K562 (cell line): Measurements from ENCODE around the gene DAPK2. TPM values are rescaled to one million over a fixed set of nuclear protein-coding genes. Genes with fewer than 3 reads are reported as not detected.

Experiments
- ATAC-seq: fragments of 200-7000 bp; cut with Tn5 transposase; 3 replicates; pipeline ENCODE4 v1.9.1; 2020; ENCODE audit warnings: moderate library complexity
- BruUV-seq: library from RNA; stranded (reverse); fragments of 400-500 nt; replicated peaks from 2 replicates; lab custom pipeline; 2021; lab: Mats Ljungman, UMichigan
- CTCF ChIA-PET: fragments of 300-600 bp; formaldehyde crosslinking; extraction: SDS; loops from one replicate; lab custom pipeline; 2021; ENCODE audit warnings: low intra/inter-chr PET ratio; lab: Yijun Ruan, JAX
- POLR2A ChIA-PET: fragments of 300-600, 350-650 bp; sonication (Branson Sonifier 250); formaldehyde crosslinking; extraction: SDS; loops from one replicate; lab custom pipeline; 2021; ENCODE audit warnings: antibody characterized with exemption, inconsistent platforms; lab: Yijun Ruan, JAX
- DNase-seq, 4 experiments: peaks; one replicate each; pipeline versions ENCODE4 v3.0.0 to v3.0.0-alpha.2; 2011 to 2018; ENCODE audit warnings: low spot score in 3 of 4, mixed read lengths in 3 of 4; ENCODE audit errors: extremely low read depth in 1 of 4
- FAIRE-seq: peaks from 2 replicates; lab custom pipeline; 2011; peaks lifted over from hg19 to GRCh38; lab: Jason Lieb, UNC
- H2AFZ ChIP-seq: 2 replicates; pipeline ENCODE4 v1.6.0; 2011; ENCODE audit warnings: low read depth, low read length, control low read depth, inconsistent platforms
- H3K27ac ChIP-seq: fragments of 200-600 bp; 3 replicates; pipeline ENCODE4 v1.8.0; 2011; ENCODE audit warnings: low read depth, mild to moderate bottlenecking, control low read depth, inconsistent platforms, low read length, moderate library complexity, mixed read lengths; ENCODE audit errors: extremely low read depth
- H3K27me3 ChIP-seq, 2 experiments: fragments of 300-600 bp in 1 of 2; 2 replicates in 1 of 2; 3 replicates in 1 of 2; pipeline versions ENCODE4 v1.6.0 to v1.8.0; 2011; ENCODE audit warnings: inconsistent platforms in 2 of 2, low read length in 2 of 2, mild to moderate bottlenecking in 1 of 2, mixed read lengths in 1 of 2, moderate library complexity in 1 of 2; ENCODE audit not compliant: control insufficient read depth in 2 of 2, insufficient read depth in 2 of 2
- H3K36me3 ChIP-seq: fragments of 300-600 bp; 3 replicates; pipeline ENCODE4 v1.8.0; 2011; ENCODE audit warnings: mild to moderate bottlenecking, low read length, inconsistent platforms; ENCODE audit not compliant: control insufficient read depth, insufficient read depth
- H3K4me1 ChIP-seq, 2 experiments: fragments of 200-600 bp in 1 of 2; replicated peaks in 1 of 2; 2 replicates in 1 of 2; 3 replicates in 1 of 2; pipeline versions ENCODE4 v1.5.1 to v1.8.0; 2011; ENCODE audit warnings: inconsistent platforms in 2 of 2, low read length in 2 of 2, mild to moderate bottlenecking in 1 of 2, mixed read lengths in 1 of 2, moderate library complexity in 1 of 2; ENCODE audit not compliant: control insufficient read depth in 2 of 2, insufficient read depth in 2 of 2
- H3K4me2 ChIP-seq: 2 replicates; pipeline ENCODE4 v1.6.1; 2011; ENCODE audit warnings: low read length, control low read depth, inconsistent platforms, mixed read lengths; ENCODE audit not compliant: insufficient read depth
- H3K4me3 ChIP-seq: fragments of 200-600 bp; sonication (generic), shearing (Covaris generic); 2 replicates; pipeline ENCODE4 v1.5.1; 2016; ENCODE audit warnings: control low read depth, inconsistent platforms
- H3K79me2 ChIP-seq: fragments of 200-600 bp; 3 replicates; pipeline ENCODE4 v1.8.0; 2011; ENCODE audit warnings: low read length, inconsistent platforms; ENCODE audit not compliant: control insufficient read depth, insufficient read depth
- H3K9ac ChIP-seq, 2 experiments: 2 replicates each; pipeline versions ENCODE4 v1.6.0 to v1.6.1; 2011; ENCODE audit warnings: low read depth in 2 of 2, low read length in 2 of 2, control low read depth in 1 of 2, inconsistent platforms in 1 of 2, mild to moderate bottlenecking in 1 of 2, mixed read lengths in 1 of 2; ENCODE audit not compliant: insufficient read depth in 1 of 2
- H3K9me1 ChIP-seq: one replicate; pipeline ENCODE4 v1.6.0; 2011; ENCODE audit warnings: inconsistent platforms, mild to moderate bottlenecking, low read length, moderate library complexity; ENCODE audit not compliant: control insufficient read depth, insufficient read depth
- H3K9me3 ChIP-seq: replicated peaks from 2 replicates; pipeline ENCODE4 v1.5.1; 2011; ENCODE audit warnings: low read depth, low read length, inconsistent platforms; ENCODE audit not compliant: control insufficient read depth, insufficient read depth
- H4K20me1 ChIP-seq: replicated peaks from 2 replicates; pipeline ENCODE4 v1.6.1; 2011; ENCODE audit warnings: low read length, inconsistent platforms, mixed read lengths; ENCODE audit not compliant: control insufficient read depth, insufficient read depth
- BCOR ChIP-seq: fragments of 450-650 bp; IDR thresholded peaks from 2 replicates; pipeline ENCODE4 v1.6.1; 2016
- BMI1 ChIP-seq: fragments of 150-350 bp; IDR thresholded peaks from 2 replicates; pipeline ENCODE4 v1.6.1; 2014; ENCODE audit warnings: low read length
- CTCFL ChIP-seq: IDR thresholded peaks from 2 replicates; pipeline ENCODE4 v1.6.1; 2011; ENCODE audit warnings: borderline replicate concordance, low read depth, mild to moderate bottlenecking, moderate library complexity, low read length; ENCODE audit not compliant: insufficient read depth, poor library complexity, severe bottlenecking
- ETS2 ChIP-seq: IDR thresholded peaks from 2 replicates; pipeline ENCODE4 v1.6.1; 2016; ENCODE audit warnings: borderline replicate concordance, missing genetic modification characterization, mild to moderate bottlenecking, moderate library complexity, missing compliant biosample characterization; ENCODE audit not compliant: poor library complexity, severe bottlenecking
- FOXJ3 ChIP-seq: sonication (generic); formaldehyde crosslinking; IDR thresholded peaks from 2 replicates; pipeline ENCODE4 v1.4.0; 2020; ENCODE audit warnings: mild to moderate bottlenecking, missing genetic modification reagents
- HDAC2 ChIP-seq: fragments of 450-650 bp; IDR thresholded peaks from 2 replicates; pipeline ENCODE4 v1.6.1; 2016; ENCODE audit warnings: mild to moderate bottlenecking
- HES1 ChIP-seq: fragments of 450-650 bp; IDR thresholded peaks from 2 replicates; pipeline ENCODE4 v1.6.1; 2016; ENCODE audit warnings: low read depth, mild to moderate bottlenecking, moderate library complexity
- KLF16 ChIP-seq: IDR thresholded peaks from 2 replicates; pipeline ENCODE4 v1.6.1; 2016; ENCODE audit warnings: antibody characterized with exemption
- MCM3 ChIP-seq: fragments of 450-650 bp; IDR thresholded peaks from 2 replicates; pipeline ENCODE4 v1.6.1; 2016
- NELFE ChIP-seq: IDR thresholded peaks from 2 replicates; pipeline ENCODE4 v1.6.1; 2011; ENCODE audit warnings: mild to moderate bottlenecking; ENCODE audit not compliant: insufficient read depth, insufficient read length
- TCF3 ChIP-seq: sonication (generic); formaldehyde crosslinking; IDR thresholded peaks from 2 replicates; pipeline ENCODE4 v1.4.0; 2020; ENCODE audit warnings: mild to moderate bottlenecking, missing genetic modification reagents
- ZBED1 ChIP-seq: IDR thresholded peaks from 2 replicates; pipeline ENCODE4 v1.6.1; 2014
- ZNF224 ChIP-seq: sonication (generic); formaldehyde crosslinking; IDR thresholded peaks from 2 replicates; pipeline ENCODE4 v1.8.0; 2022; ENCODE audit warnings: mild to moderate bottlenecking, missing genetic modification reagents
- ZNF77 ChIP-seq: fragments of 250-450 bp; sonication (Bioruptor Pico); IDR thresholded peaks from 2 replicates; pipeline ENCODE4 v1.5.0; 2020
- WGBS: fragments of 100-300 bp; shearing (Covaris generic); methylation state at CpG from one replicate; pipeline ENCODE4 v1.1.6; 2016; ENCODE audit warnings: low coverage, mixed read lengths; ENCODE audit not compliant: insufficient coverage; ENCODE audit errors: missing lambda C conversion rate; 5-methylcytosine and 5-hydroxymethylcytosine counted together
- in situ Hi-C: fragments of 300-500 bp; cut with MboI; formaldehyde crosslinking; loops from 4 replicates; pipeline ENCODE4 v1.15.0; 2018; ENCODE audit warnings: inconsistent platforms, mixed read lengths
- intact Hi-C: fragments of 100-400 bp; cut with micrococcal nuclease; formaldehyde crosslinking; loops from 2 replicates; pipeline ENCODE4 v1.14.2; 2022
- polyA plus RNA-seq, 8 experiments: library from polyadenylated mRNA; depleted of rRNA in 4 of 8; stranded (reverse) in 5 of 8; unstranded in 3 of 8; fragments of >200 nt; fragmentation: Nextera tagmentation in 2 of 8; fragmentation: Illumina TruSeq in 1 of 8; extraction: Ambion mirVana in 2 of 8; extraction: Trizol in 1 of 8; gene quantifications; 2 replicates each; pipeline versions ENCODE4 v1.2.1 to v1.2.3, GENCODE V29; 2011 to 2014; ENCODE audit warnings: inconsistent platforms in 1 of 8, missing spikeins in 1 of 8
- total RNA-seq, 7 experiments: library from RNA; depleted of rRNA in 6 of 7; stranded (reverse); fragments of >200 nt in 6 of 7; fragmentation: Illumina TruSeq in 2 of 7; extraction: Trizol in 2 of 7; gene quantifications; 2 replicates each; pipeline versions ENCODE4 v1.2.1 to v1.2.3, GENCODE V29; 2011 to 2021; ENCODE audit warnings: low replicate concordance in 1 of 7
- TF ChIP-seq, protein P1 (sequence below), 2 experiments: IDR thresholded peaks in 1 of 2; conservative IDR thresholded peaks in 1 of 2; 2 replicates each; pipeline ENCODE4 v1.6.1; 2016; ENCODE audit warnings: low read depth in 2 of 2, mild to moderate bottlenecking in 1 of 2, missing compliant biosample characterization in 1 of 2, missing genetic modification characterization in 1 of 2, moderate library complexity in 1 of 2

DAPK2 gene
- total and polyA plus RNA-seq, 9 of the 15 experiments (the other 6 are each of a cell fraction or from before 2014, with no cell fraction given) = 0.14 to 5.2 (median 2.2) TPM

DNA sequence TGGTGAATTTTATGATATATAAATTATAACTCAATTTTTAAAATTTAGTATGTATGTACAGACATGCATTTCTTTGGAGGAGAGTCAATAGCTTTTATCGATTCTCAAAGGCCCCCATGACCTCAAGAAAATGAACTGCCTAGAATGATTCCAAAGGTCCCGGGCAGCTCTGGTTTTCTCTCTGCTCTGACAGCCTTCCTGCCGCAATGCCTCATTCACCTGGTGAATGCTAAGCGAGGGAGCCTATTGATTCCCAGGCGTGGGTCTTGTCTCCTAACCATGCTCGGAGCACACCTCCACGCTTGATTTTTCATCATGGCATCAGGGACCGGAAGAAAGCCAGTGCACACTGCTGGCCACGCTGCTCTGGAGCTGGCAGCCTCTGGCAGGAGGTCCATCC lies 132.9 kb downstream of the DAPK2 start:
- Histone ChIP-seq H3K9me3 (no peaks in the 10 kb centered on the region), H3K27ac (no peak overlapping the region), H3K9ac (peak overlapping the region in 1 of 2 experiments; percentile 57; a peak in 1 of 4 replicates), H3K4me2 (no peak overlapping the region), H3K79me2 (no peaks in the 10 kb centered on the region), H3K4me3 (no peak overlapping the region), H4K20me1 (no peaks in the 10 kb centered on the region), H3K36me3 (no peaks in the 10 kb centered on the region), H3K4me1 (peaks cover 34 to 41% of the 10 kb centered on the region in 2 experiments), H3K9me1 (no peaks in the 10 kb centered on the region), H2AFZ (no peak overlapping the region), H3K27me3 (no peaks in the 10 kb centered on the region)
- ATAC-seq (no peak), FAIRE-seq (no peak), DNase-seq (no peak)
- no TSS peak for BruUV-seq
- in situ Hi-C loops (no loop called here), intact Hi-C loops (no loop called here)
- CTCF ChIA-PET = no interaction called here
- TF ChIP-seq KLF16 (no peak), BMI1 (no peak), HDAC2 (no peak), BCOR (no peak), ETS2 (no peak), MCM3 (no peak), CTCFL (no peak), HES1 (no peak), TCF3 (CRISPR knock-in tag) (no peak), ZNF224 (CRISPR knock-in tag) (no peak), ZBED1 (no peak), NELFE (no peak), FOXJ3 (CRISPR knock-in tag) (no peak), ZNF77 (CRISPR knock-in tag) (no peak)
- TF ChIP-seq, protein P1, sequence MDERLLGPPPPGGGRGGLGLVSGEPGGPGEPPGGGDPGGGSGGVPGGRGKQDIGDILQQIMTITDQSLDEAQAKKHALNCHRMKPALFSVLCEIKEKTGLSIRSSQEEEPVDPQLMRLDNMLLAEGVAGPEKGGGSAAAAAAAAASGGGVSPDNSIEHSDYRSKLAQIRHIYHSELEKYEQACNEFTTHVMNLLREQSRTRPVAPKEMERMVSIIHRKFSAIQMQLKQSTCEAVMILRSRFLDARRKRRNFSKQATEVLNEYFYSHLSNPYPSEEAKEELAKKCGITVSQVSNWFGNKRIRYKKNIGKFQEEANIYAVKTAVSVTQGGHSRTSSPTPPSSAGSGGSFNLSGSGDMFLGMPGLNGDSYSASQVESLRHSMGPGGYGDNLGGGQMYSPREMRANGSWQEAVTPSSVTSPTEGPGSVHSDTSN (CRISPR knock-in tag; IDR thresholded peaks at IDR 0.05; ENCODE audit: low read depth) = no peak
- TF ChIP-seq, protein P1 (tag; conservative IDR thresholded peaks at IDR 0.05; ENCODE audit: low read depth) = no peak
- POLR2A ChIA-PET = interaction anchor here (0.6 to 1.6 kb wide), 2 partner anchors 14 to 106 kb away, joined by 3 to 4 read pairs; no protein-coding TSS in a partner anchor
- WGBS = 76% methylated on average over 9 of the region's 9 CpGs
